Left forelimb (tissue), 1 donor: ENCODE measurements around the gene DHX34.
"Not testable (repeated sequence)": the region's sequence is repeated elsewhere in the genome, so short reads cannot be mapped to it uniquely, and the experiment has no call there.

Source experiments
- DNase-seq: peaks from one replicate; pipeline ENCODE4 v3.0.0-alpha.2; 2018; ENCODE audit warnings: low spot score

DHX34 gene

GRCh38 chr19:47370045-47370611, 21.0 kb downstream of the DHX34 start:
- DNase-seq: no peak

GRCh38 chr19:47371261-47371660, 22.1 kb downstream of the DHX34 start:
- DNase-seq: no peak

- DNase-seq: no peak
Measured at GRCh38 chr19:47372603-47373002, 23.5 kb downstream of the DHX34 start.

GRCh38 chr19:47373246-47374240, 24.4 kb downstream of the DHX34 start:
- no peak for DNase-seq

GRCh38 chr19:47374876-47375693, 26.0 kb downstream of the DHX34 start:
- DNase-seq: no peak

- DNase-seq: no peak
Measured at GRCh38 chr19:47375694-47376588, 26.8 kb downstream of the DHX34 start.

GRCh38 chr19:47376589-47377144, 27.6 kb downstream of the DHX34 start:
- DNase-seq: no peak

GRCh38 chr19:47377208-47377701, 28.1 kb downstream of the DHX34 start:
- no peak for DNase-seq

GRCh38 chr19:47377801-47378200, 28.7 kb downstream of the DHX34 start:
- no peak for DNase-seq

GRCh38 chr19:47378246-47378645, 29.1 kb downstream of the DHX34 start:
- no peak for DNase-seq

GRCh38 chr19:47379381-47379938, 30.3 kb downstream of the DHX34 start:
- DNase-seq: no peak

- DNase-seq: no peak
Measured at GRCh38 chr19:47380559-47380958, 31.4 kb downstream of the DHX34 start.

- no peak for DNase-seq
Measured at GRCh38 chr19:47381121-47381520, 32.0 kb downstream of the DHX34 start.

GRCh38 chr19:47381653-47382279, 32.7 kb downstream of the DHX34 start:
- DNase-seq: no peak

- not testable (repeated sequence) for DNase-seq
Measured at GRCh38 chr19:47383890-47384289, 34.8 kb downstream of the DHX34 start.

GRCh38 chr19:47384533-47384932, 35.4 kb downstream of the DHX34 start:
- not testable (repeated sequence) for DNase-seq

GRCh38 chr19:47386582-47386981, 37.5 kb downstream of the DHX34 start:
- not testable (repeated sequence) for DNase-seq

GRCh38 chr19:47387623-47388022, 38.5 kb downstream of the DHX34 start:
- not testable (repeated sequence) for DNase-seq

- not testable (repeated sequence) for DNase-seq
Measured at GRCh38 chr19:47388721-47389120, 39.6 kb downstream of the DHX34 start.

GRCh38 chr19:47389150-47389556, 40.0 kb downstream of the DHX34 start:
- DNase-seq: no peak
